PFSK-1 (cell line): ENCODE results near the gene NUP155.
A peak's percentile ranks its signal among the peaks of the same experiment; 100 is the strongest.

Source experiments
- FOXP2 ChIP-seq: optimal IDR thresholded peaks from 2 replicates; pipeline ENCODE3; 2011; ENCODE audit warnings: borderline replicate concordance, control low read depth, inconsistent platforms; ENCODE audit not compliant: insufficient read depth; ENCODE audit errors: extremely low read length, extremely low read depth
- POLR2AphosphoS5 ChIP-seq: IDR thresholded peaks from 2 replicates; pipeline ENCODE4 v1.6.1; 2012; ENCODE audit warnings: low read depth, mild to moderate bottlenecking, control low read depth, low read length, moderate library complexity
- REST ChIP-seq, 2 experiments: IDR thresholded peaks; 2 replicates each; pipeline versions ENCODE4 v1.6.1 to v1.8.0; 2011 to 2012; ENCODE audit warnings: low read depth in 2 of 2, low read length in 2 of 2, control low read depth in 1 of 2, inconsistent platforms in 1 of 2, mild to moderate bottlenecking in 1 of 2, moderate library complexity in 1 of 2; ENCODE audit not compliant: insufficient read depth in 1 of 2
- SIN3A ChIP-seq: IDR thresholded peaks from 2 replicates; pipeline ENCODE4 v1.6.1; 2012; ENCODE audit warnings: mild to moderate bottlenecking, low read length, moderate library complexity, borderline replicate concordance; ENCODE audit not compliant: insufficient read depth
- TAF1 ChIP-seq: IDR thresholded peaks from 2 replicates; pipeline ENCODE4 v1.6.1; 2012; ENCODE audit warnings: low read length, control low read depth, borderline replicate concordance; ENCODE audit not compliant: insufficient read depth

Gene NUP155

DNA sequence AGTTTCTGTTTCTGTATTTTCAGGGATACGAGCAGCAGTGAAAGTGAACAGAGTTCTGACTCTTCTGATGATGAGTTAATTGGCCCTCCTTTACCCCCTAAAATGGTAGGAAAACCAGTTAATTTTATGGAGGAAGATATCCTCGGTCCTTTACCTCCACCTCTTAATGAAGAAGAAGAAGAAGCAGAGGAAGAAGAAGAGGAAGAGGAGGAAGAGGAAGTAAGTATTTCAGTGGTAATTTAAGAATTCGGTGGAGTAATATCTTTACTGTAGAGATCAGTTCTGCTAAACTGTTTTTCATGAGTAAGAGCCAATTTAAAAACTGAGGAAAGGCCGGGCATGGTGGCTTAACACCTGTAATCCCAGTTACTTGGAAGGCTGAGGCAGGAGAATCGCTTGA is 25.4 kb upstream of the NUP155 start:
- no peak for TF ChIP-seq TAF1
- no peak for TF ChIP-seq SIN3A
- no peak for TF ChIP-seq FOXP2
- TF ChIP-seq REST (IDR thresholded peaks at IDR 0.05; ENCODE audit: insufficient read depth in 1 of 2, low read depth in 2 of 2, low read length in 2 of 2): no peak
- no peak for TF ChIP-seq POLR2AphosphoS5

- TF ChIP-seq REST (IDR thresholded peaks at IDR 0.05; ENCODE audit: insufficient read depth in 1 of 2, low read depth in 2 of 2, low read length in 2 of 2): no peak
- no peak for TF ChIP-seq SIN3A
- no peak for TF ChIP-seq POLR2AphosphoS5
- no peak for TF ChIP-seq TAF1
- no peak for TF ChIP-seq FOXP2
Observed at GRCh38 chr5:37391591-37391990, 20.7 kb upstream of the NUP155 start.

GRCh38 chr5:37379100-37379628 is 8.3 kb upstream of the NUP155 start, which contains the start of gene WDR70:
Gene WDR70 (plus strand): TSS chr5:37379318. CDS start chr5:37379368, 50 bp downstream.
- TF ChIP-seq TAF1: peak; percentile 83; the same call in 1 of the 2 replicates
- peak; percentile 64; the same call in 1 of the 2 replicates for TF ChIP-seq POLR2AphosphoS5
- peak in 1 of 2 experiments; percentile 50; a peak in 1 of 4 replicates for TF ChIP-seq REST (IDR thresholded peaks at IDR 0.05; ENCODE audit: insufficient read depth in 1 of 2, low read depth in 2 of 2, low read length in 2 of 2)
- TF ChIP-seq SIN3A: 0 out of 2 replicates have a peak, but pooled peaks have one; percentile 49

DNA sequence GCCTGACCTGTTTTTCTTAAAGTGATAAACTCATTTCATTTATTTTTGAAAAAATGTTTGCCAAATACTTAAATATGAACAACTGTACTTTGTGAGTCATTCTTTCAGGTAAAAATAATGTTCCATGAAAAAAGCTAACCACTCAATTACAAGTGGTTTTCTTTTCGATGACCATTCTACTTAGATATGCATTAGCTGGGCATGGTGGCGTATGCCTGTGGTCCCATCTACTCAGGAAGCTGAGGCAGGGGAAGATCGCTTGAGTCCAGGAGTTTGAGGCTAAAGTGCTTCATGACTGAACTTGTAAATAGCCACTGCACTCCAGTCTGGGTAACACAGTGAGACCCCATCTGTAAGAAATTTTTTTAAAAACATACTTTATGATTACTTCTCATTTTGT is 4.2 kb upstream of the NUP155 start:
- TF ChIP-seq SIN3A (no peak), POLR2AphosphoS5 (no peak), FOXP2 (no peak), TAF1 (no peak), REST (IDR thresholded peaks at IDR 0.05; ENCODE audit: insufficient read depth in 1 of 2, low read depth in 2 of 2, low read length in 2 of 2) (no peak)

DNA sequence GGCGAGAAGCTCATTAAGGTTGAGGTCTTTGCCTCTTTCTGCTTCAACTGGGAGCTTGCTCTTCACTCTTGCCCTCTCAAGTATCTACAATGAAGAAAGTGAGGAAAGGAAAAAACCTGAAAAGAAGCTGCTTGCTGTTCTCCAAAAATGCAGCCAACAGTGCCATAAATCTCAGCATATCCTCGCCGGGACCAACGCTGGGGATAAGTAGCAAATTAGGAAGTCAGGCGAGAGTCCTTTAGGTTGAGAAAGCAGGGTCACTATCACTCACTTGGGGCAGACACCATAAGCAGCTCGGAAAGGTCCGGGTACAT is 399 bp downstream of the NUP155 start:
- TF ChIP-seq FOXP2: no peak
- TF ChIP-seq POLR2AphosphoS5: no peak
- no peak for TF ChIP-seq TAF1
- TF ChIP-seq SIN3A: no peak
- TF ChIP-seq REST (IDR thresholded peaks at IDR 0.05; ENCODE audit: insufficient read depth in 1 of 2, low read depth in 2 of 2, low read length in 2 of 2): no peak
